Bone marrow (tissue), 2 donors: ENCODE results near the gene UGT2B11.
A peak's percentile ranks its signal among the peaks of the same experiment; 100 is the strongest.
"Not testable (repeated sequence)": the region's sequence is repeated elsewhere in the genome, so short reads cannot be mapped to it uniquely, and the experiment has no call there.

Experiments used
- DNase-seq, 2 donors: peaks; one replicate each; lab custom pipeline; 2025; lab: John Stamatoyannopoulos, UW

UGT2B11 gene

DNA sequence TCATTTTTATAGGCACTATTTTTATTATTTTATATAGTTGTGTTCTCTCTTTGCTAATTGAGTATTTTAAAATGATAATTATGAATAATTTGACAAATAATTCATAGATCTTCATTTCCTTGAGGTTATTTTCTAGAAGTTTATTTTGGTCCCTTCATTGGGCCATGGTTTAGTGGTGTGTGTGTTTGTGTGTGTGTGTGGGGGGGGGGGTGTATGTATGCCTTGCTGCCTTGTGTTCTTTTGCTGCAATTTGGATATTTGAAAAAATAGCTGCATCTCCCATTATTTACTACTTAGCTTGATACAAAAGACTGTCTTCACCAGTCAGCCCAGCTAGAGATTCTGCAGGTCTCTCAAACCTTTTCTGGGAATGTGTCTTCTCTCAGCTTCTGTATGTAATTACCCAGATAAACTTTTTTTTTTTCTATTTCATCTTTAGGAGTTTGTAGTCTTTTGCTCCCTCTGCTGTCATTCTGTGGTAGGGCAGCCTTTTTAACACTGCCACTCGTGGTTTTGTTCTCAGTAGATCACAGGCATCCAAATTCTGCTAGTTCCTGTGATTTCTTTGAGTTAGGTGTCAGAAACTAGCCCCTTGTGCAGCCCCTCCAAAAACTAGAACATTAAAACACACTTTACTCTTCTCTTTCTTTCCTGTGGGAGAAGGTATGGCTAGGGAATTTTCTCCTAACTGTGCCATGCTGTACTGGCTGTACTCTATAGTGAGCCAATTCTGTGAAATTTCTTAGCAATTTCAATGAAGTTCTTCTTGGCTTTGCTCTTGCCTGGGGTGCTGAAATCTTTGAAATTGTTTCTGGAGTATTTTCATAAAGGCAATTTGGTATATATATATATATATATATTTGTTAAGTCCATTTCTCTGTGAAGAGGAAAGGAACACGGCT lies 44.1 kb downstream of the UGT2B11 start:
- DNase-seq: peak in 1 of 2 donors; percentile 64

DNA sequence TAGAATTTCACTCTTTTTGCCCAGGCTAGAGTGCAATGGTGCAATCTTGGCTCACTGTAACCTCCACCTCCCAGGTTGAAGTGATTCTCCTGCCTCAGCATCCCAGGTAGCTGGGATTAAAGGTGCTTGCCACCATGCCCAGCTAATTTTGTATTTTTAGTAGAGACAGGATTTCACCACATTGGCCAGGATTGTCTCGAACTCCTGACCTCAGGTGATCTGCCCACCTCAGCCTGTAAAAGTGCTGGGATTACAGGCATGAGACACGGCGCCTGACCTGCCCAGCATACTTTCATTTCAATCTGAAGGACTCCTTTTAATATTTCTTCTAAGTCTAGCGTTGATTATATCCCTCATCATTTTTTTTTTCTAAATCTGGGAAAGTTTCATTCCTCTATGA lies 45.4 kb downstream of the UGT2B11 start:
- DNase-seq: not testable (repeated sequence)

DNA sequence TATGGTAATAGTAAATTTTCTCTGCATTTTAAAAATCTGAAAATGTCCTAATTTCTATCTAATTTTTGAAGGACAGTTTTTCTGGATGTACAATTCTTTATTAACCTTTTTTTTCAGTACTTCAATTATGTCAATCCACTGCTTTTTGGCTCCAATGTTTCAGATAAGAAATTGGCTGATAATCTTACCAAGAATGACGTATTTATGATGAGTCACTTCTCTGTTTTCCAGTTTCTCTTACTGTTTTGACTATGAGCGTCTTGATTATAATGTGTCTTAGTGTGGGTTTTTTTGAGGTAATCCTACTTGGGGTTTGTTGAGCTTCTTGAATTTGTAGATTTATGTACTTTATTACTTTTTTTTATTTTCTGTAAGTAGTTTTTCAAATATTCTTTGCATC lies 47.2 kb downstream of the UGT2B11 start:
- DNase-seq: no peak

DNA sequence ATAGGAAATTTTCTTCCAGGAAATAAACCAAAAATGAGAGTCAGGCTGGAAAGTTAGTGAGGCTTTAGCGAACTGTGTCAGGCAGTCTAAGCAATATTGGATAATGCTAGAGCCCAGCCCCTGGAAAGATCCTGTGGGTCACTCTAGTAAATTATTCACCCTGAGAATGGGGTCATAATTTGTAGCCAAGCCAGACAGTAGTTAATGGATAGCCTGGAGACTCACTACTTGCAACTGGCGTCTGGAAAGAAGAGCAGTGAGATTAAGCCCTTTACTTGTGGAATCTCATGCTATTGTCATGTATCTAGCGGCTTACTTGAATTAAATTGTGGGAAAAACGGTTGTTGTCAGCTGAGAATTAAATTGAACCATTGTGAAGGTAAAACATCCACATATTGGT lies 48.2 kb downstream of the UGT2B11 start:
- DNase-seq: not testable (repeated sequence)

DNA sequence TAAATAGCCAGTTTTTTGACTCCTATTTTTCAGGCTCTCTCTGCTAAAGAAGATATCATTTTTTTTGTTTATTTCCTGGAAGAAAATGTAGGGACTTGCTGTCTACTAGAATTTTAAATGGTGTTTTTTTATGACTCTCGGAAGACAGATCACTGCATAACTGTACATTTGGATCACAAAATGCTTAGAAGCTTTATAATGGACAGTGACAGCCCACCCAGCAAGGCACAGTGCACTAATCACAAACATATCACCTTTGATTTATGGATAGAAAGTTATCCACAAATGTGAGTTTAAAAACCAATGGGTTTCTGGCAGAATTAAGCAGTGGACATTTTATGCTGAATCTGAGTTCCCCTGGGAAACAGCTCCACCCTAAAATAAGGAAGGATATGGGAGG lies 48.8 kb downstream of the UGT2B11 start:
- DNase-seq: not testable (repeated sequence)

DNA sequence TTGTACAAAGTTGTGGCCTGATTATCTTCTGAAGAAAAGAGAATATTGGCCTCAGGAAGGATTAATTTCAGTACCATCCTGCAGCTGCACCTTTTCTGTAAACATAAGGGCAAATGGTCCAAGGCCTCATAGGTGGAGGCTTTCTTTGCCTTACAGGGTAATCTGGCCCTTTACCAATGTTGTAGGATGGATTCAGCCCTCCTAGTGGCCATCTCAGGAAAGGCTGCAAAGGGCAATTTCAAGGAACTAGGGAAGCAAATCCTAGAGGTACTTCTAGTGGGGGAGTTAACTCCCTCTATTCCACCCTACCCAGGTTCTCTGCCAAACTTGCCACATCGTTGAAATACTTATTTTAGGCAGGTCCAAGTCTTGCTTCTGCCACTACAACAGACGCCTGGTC lies 57.6 kb downstream of the UGT2B11 start:
- no peak for DNase-seq

DNA sequence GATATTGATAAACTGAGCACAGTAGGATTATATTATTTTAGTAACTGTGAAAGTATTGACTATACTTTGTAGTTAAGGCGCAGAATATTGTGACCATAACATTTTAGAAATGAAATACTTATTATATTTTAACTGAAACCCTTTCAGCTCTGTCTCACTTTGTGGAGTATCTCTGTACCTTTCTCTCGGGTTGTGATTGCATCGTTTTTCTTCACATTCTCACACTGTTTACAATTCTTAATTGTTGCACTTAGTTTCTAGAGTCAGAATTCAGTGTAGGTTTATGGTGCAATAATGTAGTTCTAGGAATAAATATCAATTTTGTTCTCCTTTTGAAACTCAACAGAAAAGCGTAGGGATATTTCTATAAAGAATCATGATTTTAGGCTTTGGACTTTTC lies 60.5 kb downstream of the UGT2B11 start:
- DNase-seq: no peak
